Measurements from ENCODE around the gene SFTPB.

- TF ChIP-seq, protein P1, sequence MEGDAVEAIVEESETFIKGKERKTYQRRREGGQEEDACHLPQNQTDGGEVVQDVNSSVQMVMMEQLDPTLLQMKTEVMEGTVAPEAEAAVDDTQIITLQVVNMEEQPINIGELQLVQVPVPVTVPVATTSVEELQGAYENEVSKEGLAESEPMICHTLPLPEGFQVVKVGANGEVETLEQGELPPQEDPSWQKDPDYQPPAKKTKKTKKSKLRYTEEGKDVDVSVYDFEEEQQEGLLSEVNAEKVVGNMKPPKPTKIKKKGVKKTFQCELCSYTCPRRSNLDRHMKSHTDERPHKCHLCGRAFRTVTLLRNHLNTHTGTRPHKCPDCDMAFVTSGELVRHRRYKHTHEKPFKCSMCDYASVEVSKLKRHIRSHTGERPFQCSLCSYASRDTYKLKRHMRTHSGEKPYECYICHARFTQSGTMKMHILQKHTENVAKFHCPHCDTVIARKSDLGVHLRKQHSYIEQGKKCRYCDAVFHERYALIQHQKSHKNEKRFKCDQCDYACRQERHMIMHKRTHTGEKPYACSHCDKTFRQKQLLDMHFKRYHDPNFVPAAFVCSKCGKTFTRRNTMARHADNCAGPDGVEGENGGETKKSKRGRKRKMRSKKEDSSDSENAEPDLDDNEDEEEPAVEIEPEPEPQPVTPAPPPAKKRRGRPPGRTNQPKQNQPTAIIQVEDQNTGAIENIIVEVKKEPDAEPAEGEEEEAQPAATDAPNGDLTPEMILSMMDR (IDR thresholded peaks at IDR 0.05), result no peak
- TF ChIP-seq POLR2A (IDR thresholded peaks at IDR 0.05), result no peak
Measured at GRCh38 chr2:85706599-85707296, 38.7 kb upstream of the SFTPB start.
